Kidney (tissue), 14 donors: ENCODE results near the gene LRRC34. TPM values are rescaled to one million over a fixed set of nuclear protein-coding genes. Genes with fewer than 3 reads are reported as not detected.

ENCODE experiments used
- DNase-seq, 5 donors: peaks; one replicate each; pipeline ENCODE4 v3.0.0-alpha.2; 2013 to 2020
- FAIRE-seq: peaks from 2 replicates; lab custom pipeline; 2012; peaks lifted over from hg19 to GRCh38; lab: Jason Lieb, UNC
- H3K27ac ChIP-seq, 2 donors: one replicate each; pipeline ENCODE4 v1.7.0; 2013; ENCODE audit warnings: low read depth in 2 of 2, low read length in 2 of 2, inconsistent platforms in 1 of 2
- H3K27me3 ChIP-seq: one replicate; pipeline ENCODE4 v1.7.1; 2013; ENCODE audit warnings: low read length, inconsistent platforms; ENCODE audit not compliant: control insufficient read depth, insufficient read depth
- H3K36me3 ChIP-seq, 3 donors: one replicate each; pipeline versions ENCODE4 v1.7.0 to v1.7.1; 2013; ENCODE audit warnings: low read length in 3 of 3, control low read depth in 1 of 3, inconsistent platforms in 1 of 3; ENCODE audit not compliant: insufficient read depth in 3 of 3, control insufficient read depth in 2 of 3
- H3K4me1 ChIP-seq, 3 donors: one replicate each; pipeline versions ENCODE4 v1.7.0 to v1.7.1; 2013; ENCODE audit warnings: low read length in 3 of 3, inconsistent platforms in 1 of 3, low read depth in 1 of 3; ENCODE audit not compliant: control insufficient read depth in 2 of 3, insufficient read depth in 2 of 3
- H3K4me3 ChIP-seq, 3 donors: one replicate each; pipeline versions ENCODE4 v1.7.0 to v1.8.1; 2013; ENCODE audit warnings: low read length in 3 of 3, control low read depth in 1 of 3, inconsistent platforms in 1 of 3
- H3K9ac ChIP-seq, 3 donors: one replicate each; pipeline versions ENCODE4 v1.7.0 to v1.7.1; 2013; ENCODE audit warnings: low read length in 3 of 3, control low read depth in 1 of 3, inconsistent platforms in 1 of 3
- H3K9me3 ChIP-seq, 3 donors: one replicate each; pipeline versions ENCODE4 v1.7.0 to v1.7.1; 2013; ENCODE audit warnings: low read length in 3 of 3, control low read depth in 1 of 3, inconsistent platforms in 1 of 3; ENCODE audit not compliant: control insufficient read depth in 2 of 3, insufficient read depth in 1 of 3
- intact Hi-C: fragments of 100-400 bp; cut with DNase I; formaldehyde crosslinking; loops from one replicate; pipeline ENCODE4 v1.11.1; 2022
- polyA plus RNA-seq: library from polyadenylated mRNA; stranded (reverse); fragments of 350-450 nt; fragmentation: Illumina TruSeq; extraction: RNeasy Lipid Tissue Mini Kit (QIAGEN cat#74804); gene quantifications from one replicate; pipeline ENCODE4 v1.2.3, GENCODE V29; 2014; ENCODE audit warnings: low read depth, low replicate concordance; ENCODE audit not compliant: insufficient read depth
- total RNA-seq: library from RNA; stranded (reverse); fragmentation: NEBNext Ultra II Directional; extraction: Animal tissue kit (Norgen Biotek cat#: 25700); gene quantifications from one replicate; pipeline ENCODE4 v1.2.1, GENCODE V29; 2021
- TF ChIP-seq, protein P1 (sequence below): IDR thresholded peaks from 3 replicates; pipeline ENCODE4 v1.5.1; 2012; ENCODE audit warnings: mild to moderate bottlenecking, moderate library complexity, borderline replicate concordance; ENCODE audit not compliant: insufficient read depth; ENCODE audit errors: extremely low read depth
- donor health status: control.
- donor health status: control.
- donor health status: control.
- donor health status: control.
- donor health status: control.
- donor health status: DM: yes; HTN: yes; CAD: no.
- donor health status: Normal renal cell carcinoma (clear cell type).

Gene LRRC34
- total and polyA plus RNA-seq, 2 donors from 2014 or later, result 4.0 to 5.7 TPM

DNA sequence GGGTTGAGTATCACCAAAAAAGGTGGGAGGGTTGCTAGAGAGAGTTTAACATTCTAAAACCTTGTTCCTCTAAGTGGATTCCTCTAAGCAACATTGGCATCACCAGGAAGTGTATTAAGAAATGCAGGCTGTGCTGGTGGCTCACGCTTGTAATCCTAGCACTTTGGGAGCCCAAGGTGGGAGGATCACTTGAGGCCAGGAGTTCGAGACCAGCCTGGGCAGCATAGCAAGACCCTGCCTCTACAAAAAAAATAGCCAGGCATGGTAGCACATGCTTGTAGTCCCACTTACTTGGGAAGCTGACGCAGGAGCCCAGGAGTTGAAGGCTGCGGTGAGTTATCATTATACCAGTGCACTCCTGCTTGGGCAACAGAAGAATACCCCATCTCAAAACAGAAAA is 34.9 kb downstream of the LRRC34 start:
- no peak overlapping the region for H3K9ac ChIP-seq
- TF ChIP-seq, protein P1, sequence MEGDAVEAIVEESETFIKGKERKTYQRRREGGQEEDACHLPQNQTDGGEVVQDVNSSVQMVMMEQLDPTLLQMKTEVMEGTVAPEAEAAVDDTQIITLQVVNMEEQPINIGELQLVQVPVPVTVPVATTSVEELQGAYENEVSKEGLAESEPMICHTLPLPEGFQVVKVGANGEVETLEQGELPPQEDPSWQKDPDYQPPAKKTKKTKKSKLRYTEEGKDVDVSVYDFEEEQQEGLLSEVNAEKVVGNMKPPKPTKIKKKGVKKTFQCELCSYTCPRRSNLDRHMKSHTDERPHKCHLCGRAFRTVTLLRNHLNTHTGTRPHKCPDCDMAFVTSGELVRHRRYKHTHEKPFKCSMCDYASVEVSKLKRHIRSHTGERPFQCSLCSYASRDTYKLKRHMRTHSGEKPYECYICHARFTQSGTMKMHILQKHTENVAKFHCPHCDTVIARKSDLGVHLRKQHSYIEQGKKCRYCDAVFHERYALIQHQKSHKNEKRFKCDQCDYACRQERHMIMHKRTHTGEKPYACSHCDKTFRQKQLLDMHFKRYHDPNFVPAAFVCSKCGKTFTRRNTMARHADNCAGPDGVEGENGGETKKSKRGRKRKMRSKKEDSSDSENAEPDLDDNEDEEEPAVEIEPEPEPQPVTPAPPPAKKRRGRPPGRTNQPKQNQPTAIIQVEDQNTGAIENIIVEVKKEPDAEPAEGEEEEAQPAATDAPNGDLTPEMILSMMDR, result no peak
- DNase-seq, result no peak
- H3K27ac ChIP-seq, result no peak overlapping the region
- peaks cover 3 to 19% (median 7%) of the 10 kb centered on the region in 3 donors for H3K4me1 ChIP-seq
- FAIRE-seq, result no peak
- no peaks in the 10 kb centered on the region for H3K9me3 ChIP-seq
- intact Hi-C loops, result no loop called here
- H3K27me3 ChIP-seq, result no peaks in the 10 kb centered on the region
- H3K36me3 ChIP-seq, result peaks cover 8 to 43% (median 24%) of the 10 kb centered on the region in 3 donors
- H3K4me3 ChIP-seq, result no peak overlapping the region

- intact Hi-C loops, result no loop called here
Measured at GRCh38 chr3:169774186-169774585, 38.5 kb downstream of the LRRC34 start.

DNA sequence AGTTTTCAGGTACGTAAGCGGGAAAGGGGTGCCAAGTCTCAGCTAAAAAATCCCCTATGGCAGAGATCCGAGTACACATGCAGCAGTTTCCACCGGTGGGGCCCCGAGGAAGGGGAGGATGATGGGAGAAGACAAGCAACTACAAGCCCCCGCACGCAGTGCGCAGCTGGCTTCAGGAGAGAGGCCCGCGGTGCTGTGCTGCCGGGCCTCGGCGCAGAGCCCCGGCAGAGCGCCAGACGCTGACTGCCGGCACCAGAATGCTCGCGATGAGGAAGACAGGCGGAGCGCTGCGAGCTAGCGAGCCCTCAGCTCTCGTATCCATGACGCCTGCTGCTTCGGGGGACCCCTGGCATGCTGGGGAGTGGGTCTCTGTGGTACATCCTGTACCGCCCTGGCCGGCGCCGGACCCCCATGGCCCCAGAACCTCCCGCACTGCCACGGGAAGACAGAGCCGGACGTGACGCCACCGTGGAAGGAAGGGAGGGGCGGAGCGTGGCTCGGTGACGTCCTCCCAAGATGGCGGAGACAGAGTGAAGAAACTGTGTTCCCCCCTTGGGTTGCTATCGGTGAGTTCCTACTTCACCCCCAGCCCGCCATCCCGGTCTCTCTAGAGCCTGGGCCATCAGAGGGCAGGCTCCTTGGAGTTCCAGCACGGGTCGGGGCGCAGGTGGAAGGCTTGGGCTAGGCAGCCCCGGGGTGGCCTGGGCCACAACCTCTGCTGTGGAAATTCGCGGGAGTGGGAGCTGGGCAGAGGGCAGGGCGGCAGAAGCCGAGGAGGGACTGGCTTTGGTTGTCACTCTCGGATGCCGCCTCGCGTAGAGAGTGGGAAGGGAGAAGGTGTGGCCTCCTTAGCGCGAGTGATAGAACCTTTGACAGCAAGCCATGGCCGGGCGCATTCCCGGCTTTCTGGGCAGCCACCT is 39.5 kb downstream of the LRRC34 start, which contains the start of gene MYNN:
Gene MYNN, plus strand, starts transcription at position 500 of the 920 bp plus-strand sequence. CDS start 900 bp downstream, outside the sequence.
- TF ChIP-seq, protein P1, result peak; percentile 12
- H3K4me1 ChIP-seq, result peaks cover 3 to 19% (median 7%) of the 10 kb centered on the region in 3 donors
- H3K27ac ChIP-seq, result peak within 1 kb of the TSS; percentile 97
- no peaks in the 10 kb centered on the region for H3K27me3 ChIP-seq
- H3K9me3 ChIP-seq, result no peaks in the 10 kb centered on the region
- intact Hi-C loops, result no loop called here
- peaks cover 0 to 2% (median 2%) of the 10 kb centered on the region in 3 donors for H3K36me3 ChIP-seq
- DNase-seq, result peak; percentile 94 to 98 (median 96)
- peak within 1 kb of the TSS; percentile 90 to 95 (median 93) for H3K4me3 ChIP-seq
- peak within 1 kb of the TSS; percentile 89 to 100 (median 89) for H3K9ac ChIP-seq
- no peak for FAIRE-seq

More at GRCh38 chr3:169774186-169774585, 38.5 kb downstream of the LRRC34 start:
- peaks cover 3 to 19% (median 7%) of the 10 kb centered on the region in 3 donors for H3K4me1 ChIP-seq
- H3K9ac ChIP-seq, result peak overlapping the region in 2 of 3 donors; percentile 86 to 89
- H3K9me3 ChIP-seq, result no peaks in the 10 kb centered on the region
- H3K36me3 ChIP-seq, result peaks cover 0 to 12% (median 6%) of the 10 kb centered on the region in 3 donors
- FAIRE-seq (no peak), DNase-seq (no peak)
- H3K4me3 ChIP-seq, result peak overlapping the region; percentile 90 to 95 (median 93)
- no peaks in the 10 kb centered on the region for H3K27me3 ChIP-seq
- TF ChIP-seq, protein P1, result no peak
- H3K27ac ChIP-seq, result no peak overlapping the region
